KBM-7 (cell line): ENCODE results near the gene XPO6.

Experiments used
- DNase-seq: peaks from one replicate; pipeline ENCODE4 v3.0.0-alpha.2; 2015
- in situ Hi-C: fragments of 300-500 bp; cut with MboI; formaldehyde crosslinking; loops from 2 replicates; pipeline ENCODE4 v1.14.3; 2020; ENCODE audit warnings: low sequenced_read_pairs, low pct_unique_long_range_greater_than_20kb, mixed read lengths

Gene XPO6

DNA sequence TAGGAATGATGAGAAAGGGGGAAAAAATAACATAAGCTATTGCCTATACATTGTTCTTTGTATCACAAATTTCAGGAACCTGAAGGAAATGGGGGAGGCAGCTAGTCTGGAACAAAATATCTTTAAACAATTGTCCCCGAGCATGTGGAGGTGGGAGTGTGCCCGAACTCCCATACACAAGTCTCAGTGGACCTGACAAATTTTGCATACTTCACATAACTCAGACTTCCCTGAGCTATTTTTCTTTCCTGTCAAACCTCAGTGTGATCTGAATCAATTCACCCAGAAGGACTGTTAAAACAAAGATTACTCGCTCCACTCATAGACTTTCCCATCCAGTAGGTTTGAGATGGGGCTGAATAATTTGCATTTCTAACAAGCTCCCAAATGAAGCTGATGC is 1.6 kb upstream of the XPO6 start:
- no peak for DNase-seq
- in situ Hi-C loops: no loop called here

DNA sequence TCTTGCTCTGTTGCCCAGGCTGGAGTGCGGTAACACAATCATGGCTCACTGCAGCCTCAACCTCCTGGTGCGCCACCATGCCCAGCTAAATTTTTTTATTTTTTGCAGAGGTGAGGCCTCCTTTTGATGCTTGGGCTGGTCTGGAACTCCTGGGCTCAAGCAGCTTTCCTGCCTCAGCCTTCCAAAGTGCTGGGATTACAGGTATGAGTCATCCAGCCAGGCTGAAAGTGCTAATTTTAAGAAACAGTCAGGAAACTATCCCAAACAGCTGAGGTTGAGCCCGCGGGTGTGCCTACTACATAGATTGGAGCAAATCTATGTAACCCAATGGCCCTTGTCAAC is 738 bp upstream of the XPO6 start:
- no peak for DNase-seq
- in situ Hi-C loops: no loop called here

DNA sequence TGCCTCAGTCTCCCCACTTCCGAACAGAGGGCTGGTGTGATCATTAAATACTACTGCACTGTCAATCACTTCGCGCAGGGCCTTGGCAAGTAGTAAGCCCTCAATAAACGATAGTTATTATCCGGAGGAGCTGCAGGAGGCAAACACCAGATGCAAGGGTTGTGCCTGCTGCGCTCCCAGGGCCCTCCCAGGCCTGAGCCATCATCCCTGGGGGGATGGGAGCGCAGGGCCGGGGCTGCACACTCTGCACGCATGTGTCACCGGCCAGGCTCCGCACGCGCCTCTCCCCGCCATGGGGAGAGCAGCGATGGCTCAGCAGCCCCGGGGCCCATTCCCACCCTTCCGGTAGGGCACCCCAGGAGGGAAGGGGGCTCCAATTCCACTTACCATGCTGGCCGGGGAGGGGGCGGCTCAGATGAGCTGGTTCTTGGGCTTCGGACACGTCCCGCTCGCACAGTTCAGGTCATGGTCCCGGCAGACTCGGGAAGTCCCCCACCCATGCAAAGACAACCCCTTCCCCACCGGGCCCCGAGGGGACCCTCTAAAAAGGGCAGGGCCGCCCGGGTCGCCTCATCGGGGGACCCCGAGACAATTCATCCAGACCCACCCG is 681 bp downstream of the XPO6 start:
- DNase-seq: peak; percentile 67
- in situ Hi-C loops: no loop called here

DNA sequence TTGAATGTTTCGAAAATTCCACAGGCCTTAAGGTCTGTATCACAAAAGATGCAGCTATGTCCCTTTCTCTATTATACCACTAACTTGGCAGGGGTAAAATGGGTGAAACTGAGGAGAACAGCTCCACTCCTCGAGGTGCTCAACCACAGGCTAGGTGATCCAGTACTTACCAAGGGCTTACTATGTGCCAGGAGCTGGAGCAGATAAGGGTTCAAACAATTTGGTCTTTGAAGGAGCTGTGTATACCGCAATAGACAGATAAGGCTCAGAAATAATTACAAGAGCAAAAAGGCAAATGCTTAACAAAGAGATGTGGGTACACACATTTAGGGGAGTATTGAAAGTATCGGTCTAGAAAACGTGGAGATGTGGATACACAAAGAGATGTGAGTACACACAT is 1.5 kb downstream of the XPO6 start:
- in situ Hi-C loops: no loop called here
- DNase-seq: peak; percentile 26

DNA sequence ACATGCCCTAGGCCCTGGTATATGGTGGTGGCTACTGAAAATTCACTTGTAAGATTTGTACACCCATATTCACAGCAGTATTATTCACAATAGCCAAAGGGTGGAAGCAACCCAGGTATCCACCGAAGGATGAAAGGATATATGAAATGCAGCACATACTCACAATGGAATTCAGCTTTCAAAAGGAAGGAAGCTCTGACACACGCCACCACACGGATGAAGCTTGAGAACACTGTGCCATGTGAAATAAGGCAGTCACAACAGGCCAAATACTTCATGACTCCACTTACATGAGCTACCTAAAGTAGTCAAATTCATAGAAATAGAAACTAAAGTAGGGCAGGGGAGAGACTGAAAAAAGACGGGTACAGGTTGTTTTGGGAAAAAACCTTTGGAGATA is 2.9 kb downstream of the XPO6 start:
- in situ Hi-C loops: no loop called here
- DNase-seq: no peak

DNA sequence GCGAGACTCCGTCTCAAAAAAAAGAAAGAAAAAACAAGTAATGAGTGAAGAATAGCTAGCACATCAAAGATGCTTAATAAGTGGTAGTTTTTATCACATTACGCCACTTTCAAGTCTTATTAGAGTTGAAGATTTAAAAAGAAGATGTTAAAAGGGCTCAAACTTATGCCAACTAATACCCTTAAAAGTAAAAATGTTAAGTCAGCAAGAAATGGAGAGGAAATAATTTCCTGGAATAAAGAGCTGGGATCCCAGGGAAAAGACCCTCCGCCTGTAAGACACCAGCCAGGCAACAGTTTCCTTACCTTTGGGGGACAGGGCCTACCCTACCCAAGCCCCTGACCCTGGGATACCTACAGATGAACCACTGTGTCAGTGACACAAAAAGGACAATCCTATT is 3.6 kb downstream of the XPO6 start:
- in situ Hi-C loops: no loop called here
- no peak for DNase-seq

DNA sequence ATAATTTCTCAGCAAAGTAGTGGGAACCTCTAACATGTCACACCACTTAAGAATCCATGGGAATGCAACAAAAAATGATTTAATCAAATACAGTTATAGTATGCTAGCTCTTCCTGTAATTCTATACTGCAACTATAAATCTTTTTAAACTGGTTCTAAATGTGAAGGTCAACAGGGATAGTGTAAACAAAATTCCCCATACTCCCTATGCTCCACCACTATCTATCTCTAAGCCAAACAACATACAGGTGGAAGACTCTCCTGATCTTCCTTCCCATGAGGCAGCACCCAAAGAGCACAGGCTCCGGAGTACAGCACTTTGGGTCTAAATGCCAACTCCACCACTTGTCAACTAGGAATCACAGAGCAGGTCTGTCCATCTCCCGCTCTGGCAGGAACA is 4.4 kb downstream of the XPO6 start:
- DNase-seq: no peak
- in situ Hi-C loops: no loop called here

DNA sequence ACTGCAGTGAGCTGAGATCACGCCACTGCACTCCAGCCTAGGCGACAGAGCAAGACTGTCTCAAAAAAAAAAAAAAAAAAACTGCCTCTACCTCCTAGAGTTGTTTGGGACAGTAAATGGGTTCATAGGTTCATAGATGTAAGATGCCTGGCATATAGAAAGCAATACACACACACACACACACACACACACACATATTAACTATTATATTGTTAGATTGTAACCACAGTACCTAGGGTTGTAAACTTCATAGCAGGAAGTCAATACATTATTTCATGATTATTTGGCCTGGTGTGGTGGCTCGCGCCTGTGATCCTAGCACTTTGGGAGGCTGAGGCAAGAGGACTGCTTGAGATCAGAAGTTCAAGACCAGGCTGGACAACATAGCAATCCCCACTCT is 5.8 kb downstream of the XPO6 start:
- in situ Hi-C loops: no loop called here
- DNase-seq: no peak

DNA sequence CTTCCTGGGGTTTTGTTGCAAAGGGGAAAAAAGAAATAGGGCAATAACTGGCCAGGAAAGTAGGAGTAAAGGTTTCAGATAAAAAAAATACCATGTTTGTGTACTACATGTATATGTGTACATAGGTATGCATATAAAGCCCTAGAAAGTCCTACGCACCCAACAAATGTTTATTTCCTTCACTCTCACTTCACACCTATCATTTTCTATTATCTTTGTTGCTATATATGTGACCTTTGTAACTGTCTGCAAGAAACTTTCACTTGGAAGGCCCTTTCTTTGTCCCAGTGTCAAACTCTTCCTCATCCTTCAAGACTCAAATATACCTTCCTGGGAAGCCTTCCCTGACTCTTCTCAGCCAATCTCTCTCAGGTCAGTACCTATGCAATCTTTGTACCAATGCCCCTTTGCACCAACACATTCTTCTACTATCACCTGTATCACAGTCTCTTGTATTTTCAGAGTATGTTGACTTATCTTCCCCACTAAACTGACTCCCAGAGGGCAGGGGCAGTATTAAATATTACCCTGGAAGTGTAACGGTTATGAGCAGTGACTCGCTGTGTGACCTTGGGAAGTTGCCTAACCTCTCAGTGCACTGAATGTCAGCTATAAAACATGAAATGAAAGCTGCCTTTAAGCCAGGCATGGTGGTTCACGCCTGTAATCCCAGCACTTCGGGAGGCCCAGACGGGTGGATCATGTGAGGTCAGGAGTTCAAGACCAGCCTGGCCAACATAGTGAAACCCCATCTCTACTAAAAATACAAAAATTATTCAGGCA is 6.5 kb downstream of the XPO6 start:
- DNase-seq: no peak
- in situ Hi-C loops: no loop called here

DNA sequence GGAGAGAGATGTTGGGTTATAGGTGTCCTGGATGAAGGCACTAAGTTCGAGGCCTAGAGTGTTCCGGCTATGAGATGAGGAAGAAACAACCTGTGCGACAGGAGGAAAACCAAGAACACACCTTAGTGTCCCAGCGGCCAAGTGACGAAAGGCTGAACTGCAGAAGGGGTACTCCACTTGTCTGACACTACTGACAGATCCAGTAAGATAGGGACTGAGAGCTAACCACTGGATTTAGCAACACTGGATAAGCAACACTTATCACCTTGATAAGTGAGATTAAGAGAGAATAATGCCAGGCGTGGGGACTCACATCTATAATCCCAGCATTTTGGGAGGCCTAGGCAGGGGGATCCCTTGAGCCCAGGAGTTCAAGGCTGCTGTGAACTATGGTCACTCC is 7.1 kb downstream of the XPO6 start:
- in situ Hi-C loops: no loop called here
- no peak for DNase-seq

DNA sequence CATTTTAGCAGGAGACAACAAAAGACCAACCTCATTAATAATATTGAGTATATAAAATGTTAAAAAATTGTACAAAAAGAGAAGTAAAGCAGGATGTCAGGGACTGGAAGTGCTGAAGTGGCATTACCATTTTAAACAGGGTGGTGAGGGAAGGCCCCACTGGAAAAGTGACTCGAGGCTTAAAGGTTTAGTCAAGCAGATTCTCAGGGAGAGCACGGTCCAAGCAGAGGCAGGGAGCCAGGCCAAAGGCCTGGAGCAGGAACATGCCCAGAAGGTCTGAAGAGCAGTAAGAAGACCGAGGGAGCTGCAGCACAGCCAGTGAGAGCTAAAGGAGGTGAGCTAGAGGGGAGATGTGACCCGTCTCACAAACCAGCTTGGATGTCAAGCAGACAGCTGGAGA is 7.6 kb downstream of the XPO6 start:
- no peak for DNase-seq
- in situ Hi-C loops: no loop called here

DNA sequence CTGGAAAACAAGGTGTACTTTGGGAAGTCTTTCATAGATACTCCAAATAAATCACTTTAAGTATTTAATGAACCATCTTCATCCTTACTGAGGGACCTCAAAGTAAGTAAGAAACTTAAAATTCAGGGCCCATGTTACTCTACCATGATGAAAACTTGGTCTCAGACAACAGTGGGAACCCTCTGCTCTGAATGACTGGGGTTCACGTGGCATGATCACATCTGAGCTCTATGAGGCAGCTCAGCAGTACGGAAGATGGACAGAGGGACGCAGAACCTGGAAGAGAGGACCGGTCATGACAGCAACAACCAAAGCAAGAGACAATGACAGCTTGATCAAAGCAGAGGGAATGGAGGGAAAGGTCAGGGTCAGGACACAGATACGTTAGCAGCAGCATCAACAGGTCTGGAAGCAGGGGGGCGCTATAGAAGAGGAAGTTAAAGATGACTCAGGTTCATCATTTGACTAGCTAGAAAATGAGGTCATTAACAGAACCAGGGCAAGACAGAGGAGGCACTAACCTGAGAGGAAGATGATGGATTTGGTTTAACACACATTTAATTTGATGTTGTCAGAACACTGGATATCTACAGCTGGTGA is 9.5 kb downstream of the XPO6 start:
- in situ Hi-C loops: no loop called here
- DNase-seq: peak; percentile 47

DNA sequence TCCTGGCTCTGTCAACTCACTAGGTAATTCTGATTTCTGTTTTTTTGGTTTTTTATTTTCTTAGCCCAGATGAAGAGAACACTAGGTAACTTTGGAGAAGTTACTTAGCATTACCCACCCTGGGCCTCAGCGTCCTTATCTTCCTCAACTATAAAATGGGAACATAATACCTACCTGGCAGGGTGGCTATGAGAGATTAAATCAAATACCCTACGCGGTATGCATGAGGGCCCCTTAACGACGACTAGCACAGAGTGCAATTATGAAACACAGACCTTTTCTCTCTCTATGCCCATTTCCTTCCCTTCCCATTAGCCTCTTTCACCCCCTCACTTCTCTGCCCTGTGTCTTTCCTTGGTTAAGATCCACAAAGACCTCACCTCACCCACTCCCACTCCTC is 11.1 kb downstream of the XPO6 start:
- no peak for DNase-seq
- in situ Hi-C loops: no loop called here

DNA sequence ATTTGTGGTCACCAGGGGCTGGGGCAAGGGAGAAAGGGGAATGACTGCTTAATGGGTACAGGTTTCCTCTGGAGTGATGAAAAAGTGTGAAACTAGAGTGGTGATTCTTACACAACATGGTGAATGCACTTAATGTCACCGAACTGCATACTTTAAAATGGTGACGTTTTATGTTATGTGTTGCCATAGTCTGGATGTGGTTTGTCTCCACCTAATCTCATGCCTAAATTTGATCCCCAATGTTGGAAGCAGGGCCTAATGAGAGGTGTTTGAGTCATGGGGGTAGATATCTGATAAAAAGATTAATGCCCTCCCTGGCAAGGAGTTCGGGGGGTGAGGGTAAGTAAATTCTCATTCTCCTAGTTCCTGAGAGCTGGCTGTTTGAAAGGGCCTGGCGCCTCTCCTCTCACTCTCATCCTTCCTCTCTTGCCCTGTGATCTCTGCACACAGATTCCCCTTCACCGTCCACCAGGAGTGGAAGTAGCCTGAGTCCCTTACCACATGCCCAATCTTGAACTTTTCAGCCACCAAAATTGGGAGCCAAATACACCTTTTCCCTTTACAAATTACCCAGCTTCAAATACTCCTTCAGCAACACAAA is 15.3 kb downstream of the XPO6 start:
- in situ Hi-C loops: no loop called here

DNA sequence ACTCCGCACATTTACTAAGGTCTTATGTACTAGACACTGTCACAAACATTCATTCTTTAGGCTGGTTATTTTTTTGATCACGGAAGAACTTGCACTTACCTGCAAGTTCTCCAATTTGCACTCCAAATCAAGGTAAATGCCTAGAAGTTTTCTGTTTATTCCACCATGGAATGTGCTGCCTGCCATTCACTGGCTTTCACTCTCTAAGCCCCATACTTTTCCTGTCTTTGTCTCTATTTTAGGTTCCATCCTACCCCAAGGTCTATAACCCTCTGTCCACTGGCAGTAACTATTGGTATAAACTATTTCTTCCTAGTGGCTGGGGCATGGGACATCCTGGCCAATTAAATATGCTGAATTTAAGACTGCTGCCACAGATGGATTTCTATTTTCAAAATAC is 15.9 kb downstream of the XPO6 start:
- no peak for DNase-seq
- in situ Hi-C loops: no loop called here

More for the DNA sequence above, 15.3 kb downstream of the XPO6 start:
- no peak for DNase-seq

DNA sequence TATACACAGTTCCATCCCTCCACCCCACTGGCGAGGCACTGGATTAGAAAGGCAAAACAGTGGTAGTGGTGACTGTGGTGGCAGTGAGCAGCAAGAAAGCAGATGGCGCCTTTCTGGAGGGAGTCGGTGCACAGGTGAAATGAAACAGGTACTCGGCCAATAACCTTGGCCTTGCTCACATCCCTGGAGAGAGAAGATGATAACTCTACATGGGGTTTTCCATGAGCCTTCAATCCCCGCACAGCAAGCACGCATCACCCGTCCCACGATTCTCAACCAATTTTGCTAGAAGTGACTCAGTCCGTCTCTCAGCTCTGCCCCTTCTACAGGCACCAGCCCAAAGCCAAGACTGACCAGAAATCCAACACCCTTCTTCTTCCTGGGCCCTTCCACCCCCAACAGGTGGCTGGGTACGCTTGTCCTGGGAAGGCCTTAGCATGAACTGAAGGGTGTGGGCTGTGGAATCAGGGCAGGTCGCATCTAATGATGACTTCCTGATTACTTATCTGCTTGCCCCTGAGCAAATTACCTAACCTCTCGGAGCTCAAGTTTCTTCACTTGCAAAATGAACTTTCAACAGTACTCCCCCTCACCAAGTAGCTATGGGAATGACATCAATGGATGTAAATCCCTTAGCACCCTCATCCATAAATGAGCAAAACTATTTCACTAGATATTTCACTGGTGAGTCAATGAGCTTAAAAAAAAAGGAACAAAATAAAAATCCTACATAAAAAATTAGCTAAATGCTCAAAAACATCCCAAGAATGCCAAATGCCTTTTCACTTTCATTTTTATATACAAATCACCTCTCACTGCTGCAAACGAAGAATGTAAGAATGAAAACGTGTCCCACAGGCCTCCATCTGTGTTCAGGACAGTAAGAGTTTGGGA is 18.0 kb downstream of the XPO6 start:
- in situ Hi-C loops: no loop called here
- DNase-seq: peak; percentile 20

DNA sequence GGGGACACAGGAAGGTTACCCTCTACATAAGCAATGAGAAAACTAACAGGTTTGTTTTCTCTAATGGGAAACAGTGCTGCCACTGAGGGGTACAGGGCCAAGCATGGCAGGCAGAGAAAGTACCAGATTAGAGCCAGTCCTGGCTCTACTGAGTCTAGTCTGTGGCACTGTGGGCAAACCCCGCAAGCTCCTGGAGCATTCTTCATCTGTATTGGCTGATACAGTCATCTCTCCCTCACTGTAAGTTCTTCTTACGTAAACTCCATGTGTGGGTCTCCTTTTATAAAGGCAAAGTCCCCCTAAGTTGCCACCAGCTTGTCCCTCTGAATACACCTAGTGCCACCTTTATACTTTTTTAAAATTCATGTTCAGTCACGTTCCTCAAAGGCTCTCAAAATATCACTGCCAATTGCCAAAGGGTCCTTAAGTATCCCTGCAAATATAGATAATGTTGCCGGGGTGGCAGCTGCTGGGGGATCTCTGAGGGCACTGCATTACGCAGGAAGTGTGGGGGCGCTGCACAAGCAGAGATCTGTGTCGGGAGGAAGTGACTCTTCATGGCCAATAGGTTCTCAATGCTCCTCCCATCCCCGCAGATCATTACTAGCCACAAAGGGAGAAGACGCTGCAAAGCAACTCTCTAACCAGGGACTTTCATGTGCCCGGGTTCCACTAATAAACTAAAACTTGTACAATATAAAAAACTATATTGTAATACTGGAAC is 18.8 kb downstream of the XPO6 start:
- DNase-seq: peak; percentile 75
- in situ Hi-C loops: no loop called here

DNA sequence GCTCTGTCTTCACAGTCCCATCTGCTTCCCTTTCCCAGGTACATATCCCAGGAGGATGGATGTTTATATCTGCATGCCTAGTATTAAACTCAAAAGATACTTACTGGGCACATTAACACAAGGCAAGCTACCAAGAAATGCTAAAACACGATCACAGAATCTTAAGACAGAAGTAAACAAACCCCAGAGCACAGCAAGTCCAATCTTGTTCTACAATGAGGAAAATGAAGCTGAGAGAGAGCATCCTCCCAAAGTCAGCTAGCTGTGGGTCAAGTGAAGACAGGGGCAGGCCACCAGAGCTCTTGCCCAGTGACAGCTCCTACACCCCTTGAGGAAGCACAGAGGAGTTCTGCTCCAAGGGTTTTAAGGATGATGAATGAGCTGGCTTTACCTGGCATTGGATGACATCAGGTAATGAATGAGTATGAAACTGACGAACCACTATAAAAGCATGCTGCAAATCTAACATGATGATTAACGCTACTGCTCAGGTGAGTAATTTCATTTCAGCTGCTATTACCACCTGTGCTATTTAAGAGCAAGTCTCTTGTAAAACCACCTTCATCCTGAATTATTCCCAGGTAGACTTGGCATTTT is 20.3 kb downstream of the XPO6 start:
- no peak for DNase-seq
- in situ Hi-C loops: no loop called here

DNA sequence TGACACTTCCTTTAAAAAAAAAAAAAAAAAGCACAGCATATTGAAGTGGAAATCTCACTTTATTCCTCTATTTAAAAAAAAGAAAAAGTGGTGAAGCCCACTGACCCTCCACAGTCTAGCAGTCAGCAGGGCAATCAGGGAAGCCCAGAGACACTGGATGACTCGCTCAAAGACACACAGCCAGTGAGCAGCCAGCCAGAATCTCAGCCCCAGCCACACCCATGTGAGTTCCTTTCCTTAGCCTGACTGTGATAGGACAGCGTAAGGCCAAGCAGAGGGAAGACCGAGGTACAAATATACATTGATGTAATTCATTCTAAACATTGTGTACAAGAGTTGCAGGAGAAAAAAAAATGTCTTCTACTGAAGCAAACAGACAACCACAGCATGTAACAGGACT is 22.5 kb downstream of the XPO6 start:
- in situ Hi-C loops: no loop called here
- DNase-seq: no peak
